Endothelial cell of umbilical vein (primary cell): ENCODE data around the gene PLCG2.

Source experiments
- CTCF ChIP-seq, 2 donors: IDR thresholded peaks; 1 replicate in 1 of 2; 2 replicates in 1 of 2; pipeline ENCODE4 v1.5.1; 2011; ENCODE audit warnings: low read length in 2 of 2, mild to moderate bottlenecking in 2 of 2, moderate library complexity in 2 of 2, control low read depth in 1 of 2, inconsistent platforms in 1 of 2, low read depth in 1 of 2; ENCODE audit not compliant: insufficient read depth in 1 of 2; ENCODE audit errors: extremely low read depth in 1 of 2
- EZH2 ChIP-seq: IDR thresholded peaks from 2 replicates; pipeline ENCODE4 v1.6.1; 2012; ENCODE audit warnings: borderline replicate concordance, low read depth, mild to moderate bottlenecking, moderate library complexity, low read length, inconsistent platforms; ENCODE audit not compliant: severe bottlenecking
- FOS ChIP-seq: IDR thresholded peaks from 2 replicates; pipeline ENCODE4 v1.6.1; 2011; ENCODE audit warnings: mild to moderate bottlenecking, low read length, moderate library complexity, borderline replicate concordance; ENCODE audit not compliant: insufficient read depth
- MAX ChIP-seq: IDR thresholded peaks from 2 replicates; pipeline ENCODE4 v1.6.1; 2011; ENCODE audit not compliant: insufficient read depth, insufficient read length
- MYC ChIP-seq: IDR thresholded peaks from one replicate; pipeline ENCODE4 v1.6.1; 2011; ENCODE audit warnings: mild to moderate bottlenecking, low read depth, low read length
- POLR2A ChIP-seq: IDR thresholded peaks from 2 replicates; pipeline ENCODE4 v1.6.1; 2012; ENCODE audit warnings: low read depth, mild to moderate bottlenecking, control low read depth, low read length
- POLR2AphosphoS5 ChIP-seq: IDR thresholded peaks from 2 replicates; pipeline ENCODE4 v1.6.1; 2012; ENCODE audit warnings: low read depth, mild to moderate bottlenecking, control low read depth, low read length, moderate library complexity; ENCODE audit not compliant: insufficient read depth

- TF ChIP-seq CTCF (IDR thresholded peaks at IDR 0.05; ENCODE audit: extremely low read depth in 1 of 2, insufficient read depth in 1 of 2, low read depth in 1 of 2, low read length in 2 of 2), result no peak
- TF ChIP-seq EZH2, result no peak
- TF ChIP-seq POLR2A, result no peak
- no peak for TF ChIP-seq FOS
- no peak for TF ChIP-seq MAX
- TF ChIP-seq MYC, result no peak
- TF ChIP-seq POLR2AphosphoS5, result no peak
Observed at GRCh38 chr16:81816793-81817210, 37.7 kb downstream of the PLCG2 start.
